Measurements from ENCODE around the gene TMEM256. TPM values are rescaled to one million over a fixed set of nuclear protein-coding genes. Genes with fewer than 3 reads are reported as not detected.

The TMEM256 gene
- total RNA-seq, 1 experiment from 2014 or later, result 151 TPM

DNA sequence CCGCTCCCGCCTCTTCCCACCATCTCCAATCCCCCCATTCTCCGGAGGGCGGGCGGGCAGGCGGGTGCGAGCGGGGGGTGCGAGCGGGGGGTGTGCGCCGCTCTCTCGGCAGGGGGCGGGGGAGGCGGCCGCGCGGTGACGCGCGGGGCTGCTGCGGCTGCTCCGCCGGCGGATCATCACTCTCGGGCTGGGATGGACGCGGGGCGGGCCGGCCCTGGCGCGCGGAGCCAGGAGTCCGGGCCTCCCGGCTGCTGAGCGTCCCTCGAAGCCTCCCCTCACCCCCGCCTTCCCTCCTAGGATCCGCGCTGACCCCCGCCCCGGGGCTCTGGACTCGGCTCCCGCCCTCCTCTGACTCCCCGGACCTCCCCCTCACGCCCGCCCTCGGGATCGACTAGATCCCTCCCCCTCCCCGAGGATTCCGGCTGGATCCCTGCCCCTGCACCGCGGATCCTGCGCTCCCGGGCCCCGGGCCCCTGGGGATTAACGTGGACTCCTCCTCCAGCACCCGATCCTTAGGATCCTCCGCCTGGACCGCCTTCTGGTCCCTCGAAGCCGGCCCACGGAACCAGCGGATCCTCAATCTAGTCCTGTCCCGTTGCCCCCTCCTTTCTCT, 946 bp upstream of the TMEM256 start:
- Histone ChIP-seq H2BK5ac (ENCODE audit: insufficient read length, low read length) (no peak overlapping the region), H3K56ac (ENCODE audit: insufficient read length, low read depth, low read length) (no peak overlapping the region), H3K14ac (ENCODE audit: insufficient read depth, low read length) (0 out of 2 replicates have a peak overlapping the region, but pooled peaks have one; percentile 34), H2AFZ (ENCODE audit: low read length) (no peak overlapping the region), H3K9ac (ENCODE audit: extremely low read depth, insufficient read length, low read length) (peak overlapping the region; percentile 30), H3K27ac (ENCODE audit: insufficient read length, low read depth, low read length) (no peak overlapping the region), H3K4me2 (ENCODE audit: insufficient read depth, insufficient read length, low read length) (peak overlapping the region; percentile 78), H2BK20ac (ENCODE audit: low read depth, low read length, poor library complexity, severe bottlenecking) (no peak overlapping the region), H3K27me3 (ENCODE audit: insufficient read depth, low read length) (no peaks in the 10 kb centered on the region), H3K4ac (ENCODE audit: low read depth, low read length) (no peak overlapping the region), H4K5ac (ENCODE audit: insufficient read length, low read depth, low read length) (no peak overlapping the region), H4K8ac (replicated peaks; ENCODE audit: insufficient read length, low read depth, low read length) (no peak overlapping the region), H3K9me3 (ENCODE audit: control insufficient read depth, low read depth, low read length) (no peaks in the 10 kb centered on the region), H3K79me1 (ENCODE audit: insufficient read depth, low read depth, low read length, poor library complexity, severe bottlenecking) (no peaks in the 10 kb centered on the region), H4K20me1 (ENCODE audit: control insufficient read depth, insufficient read depth, insufficient read length) (no peaks in the 10 kb centered on the region), H2BK15ac (ENCODE audit: low read depth, low read length) (no peak overlapping the region), H3K79me2 (ENCODE audit: insufficient read depth, low read length) (no peaks in the 10 kb centered on the region), H2BK12ac (ENCODE audit: insufficient read length, low read depth, low read length) (no peak overlapping the region), H3K23me2 (ENCODE audit: insufficient read length, low read depth, low read length, poor library complexity, severe bottlenecking) (peaks cover 5% of the 10 kb centered on the region), H3K18ac (ENCODE audit: insufficient read length, low read depth, low read length) (no peak overlapping the region), H2BK120ac (ENCODE audit: low read depth, low read length, poor library complexity, severe bottlenecking) (no peak overlapping the region), H3T11ph (ENCODE audit: low read length) (no peak overlapping the region), H3K23ac (ENCODE audit: insufficient read length, low read depth, low read length) (no peak overlapping the region), H2AK5ac (ENCODE audit: insufficient read length, low read length) (no peak overlapping the region), H3K4me1 (ENCODE audit: insufficient read depth, low read length) (no peaks in the 10 kb centered on the region; the same call in 1 of the 2 replicates), H4K91ac (ENCODE audit: insufficient read length, low read depth, low read length) (no peak overlapping the region)
- Mint-ChIP-seq H3K9me3 (no peaks in the 10 kb centered on the region), H3K27me3 (ENCODE audit: low read depth) (no peaks in the 10 kb centered on the region), H3K4me1 (peaks cover 26 to 34% of the 10 kb centered on the region in 2 experiments), H3K4me3 (peak overlapping the region; percentile 84 to 94), H3K27ac (peak overlapping the region; percentile 61 to 96 (median 95); a peak in 3 of 7 replicates), H3K36me3 (ENCODE audit: insufficient read depth in 1 of 3, low read depth in 3 of 3) (peaks cover 13 to 22% (median 15%) of the 10 kb centered on the region in 3 experiments)
- TF ChIP-seq CTCF (conservative IDR thresholded peaks at IDR 0.05), result no peak
- WGBS (ENCODE audit: extremely low coverage, insufficient read length, low lambda C conversion rate), result no CpG with 5 or more reads among the region's 65 CpGs
- DNase-seq, result peak; percentile 69

Measured in H9 (cell line).